IPS-18a (cell line): ENCODE results near the gene INTS6.

Experiments
- H3K27ac ChIP-seq: one replicate; pipeline ENCODE4 v1.5.1; 2013; ENCODE audit warnings: low read length
- H3K27me3 ChIP-seq: one replicate; pipeline ENCODE4 v1.6.1; 2013; ENCODE audit warnings: mild to moderate bottlenecking, low read length; ENCODE audit not compliant: control insufficient read depth, insufficient read depth
- H3K36me3 ChIP-seq: one replicate; pipeline ENCODE4 v1.6.1; 2013; ENCODE audit warnings: low read depth, low read length; ENCODE audit not compliant: control insufficient read depth
- H3K4me1 ChIP-seq: one replicate; pipeline ENCODE4 v1.6.1; 2013; ENCODE audit warnings: low read depth, low read length; ENCODE audit not compliant: control insufficient read depth
- H3K4me3 ChIP-seq: one replicate; pipeline ENCODE4 v1.5.1; 2013; ENCODE audit warnings: low read length
- H3K9ac ChIP-seq: one replicate; pipeline ENCODE4 v1.6.1; 2013; ENCODE audit warnings: mild to moderate bottlenecking, low read length, moderate library complexity
- H3K9me3 ChIP-seq: one replicate; pipeline ENCODE4 v1.6.1; 2013; ENCODE audit warnings: low read depth, low read length; ENCODE audit not compliant: control insufficient read depth

INTS6 gene, protein sequence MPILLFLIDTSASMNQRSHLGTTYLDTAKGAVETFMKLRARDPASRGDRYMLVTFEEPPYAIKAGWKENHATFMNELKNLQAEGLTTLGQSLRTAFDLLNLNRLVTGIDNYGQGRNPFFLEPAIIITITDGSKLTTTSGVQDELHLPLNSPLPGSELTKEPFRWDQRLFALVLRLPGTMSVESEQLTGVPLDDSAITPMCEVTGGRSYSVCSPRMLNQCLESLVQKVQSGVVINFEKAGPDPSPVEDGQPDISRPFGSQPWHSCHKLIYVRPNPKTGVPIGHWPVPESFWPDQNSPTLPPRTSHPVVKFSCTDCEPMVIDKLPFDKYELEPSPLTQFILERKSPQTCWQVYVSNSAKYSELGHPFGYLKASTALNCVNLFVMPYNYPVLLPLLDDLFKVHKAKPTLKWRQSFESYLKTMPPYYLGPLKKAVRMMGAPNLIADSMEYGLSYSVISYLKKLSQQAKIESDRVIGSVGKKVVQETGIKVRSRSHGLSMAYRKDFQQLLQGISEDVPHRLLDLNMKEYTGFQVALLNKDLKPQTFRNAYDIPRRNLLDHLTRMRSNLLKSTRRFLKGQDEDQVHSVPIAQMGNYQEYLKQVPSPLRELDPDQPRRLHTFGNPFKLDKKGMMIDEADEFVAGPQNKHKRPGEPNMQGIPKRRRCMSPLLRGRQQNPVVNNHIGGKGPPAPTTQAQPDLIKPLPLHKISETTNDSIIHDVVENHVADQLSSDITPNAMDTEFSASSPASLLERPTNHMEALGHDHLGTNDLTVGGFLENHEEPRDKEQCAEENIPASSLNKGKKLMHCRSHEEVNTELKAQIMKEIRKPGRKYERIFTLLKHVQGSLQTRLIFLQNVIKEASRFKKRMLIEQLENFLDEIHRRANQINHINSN

GRCh38 chr13:51452361-51453206 lies at the start of gene INTS6:
TSS of gene INTS6 (minus strand) at chr13:51453036. CDS start at chr13:51452525, 511 bp downstream.
- Histone ChIP-seq H3K36me3 (peaks cover 24% of the 10 kb centered on the region), H3K27ac (peak within 1 kb of the TSS; percentile 68), H3K9me3 (no peaks in the 10 kb centered on the region), H3K9ac (peak within 1 kb of the TSS; percentile 88), H3K4me3 (peak within 1 kb of the TSS; percentile 97), H3K4me1 (peaks cover 20% of the 10 kb centered on the region), H3K27me3 (no peaks in the 10 kb centered on the region)

GRCh38 chr13:51502153-51502651 lies 49.4 kb upstream of the INTS6 start:
- H3K9me3 ChIP-seq: no peaks in the 10 kb centered on the region
- no peak overlapping the region for H3K4me3 ChIP-seq
- no peak overlapping the region for H3K9ac ChIP-seq
- no peak overlapping the region for H3K27ac ChIP-seq
- H3K4me1 ChIP-seq: no peaks in the 10 kb centered on the region
- H3K27me3 ChIP-seq: no peaks in the 10 kb centered on the region
- H3K36me3 ChIP-seq: no peaks in the 10 kb centered on the region

GRCh38 chr13:51501592-51502152 lies 48.8 kb upstream of the INTS6 start:
- H3K4me3 ChIP-seq: no peak overlapping the region
- no peaks in the 10 kb centered on the region for H3K4me1 ChIP-seq
- no peak overlapping the region for H3K27ac ChIP-seq
- no peaks in the 10 kb centered on the region for H3K36me3 ChIP-seq
- H3K9ac ChIP-seq: no peak overlapping the region
- no peaks in the 10 kb centered on the region for H3K27me3 ChIP-seq
- H3K9me3 ChIP-seq: no peaks in the 10 kb centered on the region

DNA sequence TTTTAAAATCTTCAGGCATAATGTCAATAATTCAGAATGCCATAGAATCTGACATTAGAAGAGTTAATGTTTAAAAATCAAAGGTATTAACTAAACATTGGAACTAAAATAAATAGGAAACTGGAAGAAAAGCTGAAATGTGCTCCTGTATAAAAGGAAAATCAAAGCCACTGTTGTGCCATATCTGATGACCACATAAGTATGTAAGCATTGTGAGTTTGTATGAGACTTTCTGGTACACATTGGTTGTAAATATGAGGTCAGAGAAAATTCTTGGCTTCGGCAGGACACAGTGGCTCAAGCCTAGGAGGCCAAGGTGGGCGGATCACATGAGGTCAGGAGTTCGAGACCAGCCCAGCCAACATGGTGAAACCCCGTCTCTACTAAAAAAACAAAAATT lies 48.3 kb upstream of the INTS6 start:
- Histone ChIP-seq H3K27ac (no peak overlapping the region), H3K4me1 (no peaks in the 10 kb centered on the region), H3K4me3 (no peak overlapping the region), H3K9me3 (no peaks in the 10 kb centered on the region), H3K9ac (no peak overlapping the region), H3K27me3 (no peaks in the 10 kb centered on the region), H3K36me3 (no peaks in the 10 kb centered on the region)

DNA sequence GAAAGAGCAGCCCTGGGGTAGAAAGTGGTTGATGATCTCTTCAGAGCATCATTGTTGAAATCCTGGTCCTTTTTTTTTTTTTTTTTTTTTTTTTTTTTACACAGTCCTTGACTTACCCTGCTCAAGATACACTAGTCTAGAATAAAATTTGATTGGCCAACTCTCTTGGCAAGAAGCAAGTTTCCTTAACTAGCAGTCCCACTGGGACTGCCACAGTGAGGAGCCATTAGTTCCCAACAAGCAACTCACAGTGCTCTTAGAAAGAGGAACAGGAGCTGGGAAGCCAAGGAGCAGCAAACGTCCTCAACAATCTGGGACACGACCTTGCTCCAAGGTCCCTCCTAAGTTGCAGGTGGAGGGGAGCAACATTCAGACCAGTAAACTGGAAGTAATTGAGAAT lies 47.9 kb upstream of the INTS6 start:
- H3K27ac ChIP-seq: no peak overlapping the region
- H3K36me3 ChIP-seq: no peaks in the 10 kb centered on the region
- no peak overlapping the region for H3K4me3 ChIP-seq
- H3K4me1 ChIP-seq: no peaks in the 10 kb centered on the region
- H3K9me3 ChIP-seq: no peaks in the 10 kb centered on the region
- no peak overlapping the region for H3K9ac ChIP-seq
- no peaks in the 10 kb centered on the region for H3K27me3 ChIP-seq

GRCh38 chr13:51499841-51500240 lies 47.0 kb upstream of the INTS6 start:
- H3K36me3 ChIP-seq: no peaks in the 10 kb centered on the region
- no peak overlapping the region for H3K9ac ChIP-seq
- no peaks in the 10 kb centered on the region for H3K27me3 ChIP-seq
- no peaks in the 10 kb centered on the region for H3K4me1 ChIP-seq
- H3K4me3 ChIP-seq: no peak overlapping the region
- H3K9me3 ChIP-seq: no peaks in the 10 kb centered on the region
- H3K27ac ChIP-seq: no peak overlapping the region

GRCh38 chr13:51495316-51495715 lies 42.5 kb upstream of the INTS6 start:
- H3K36me3 ChIP-seq: no peaks in the 10 kb centered on the region
- H3K4me3 ChIP-seq: no peak overlapping the region
- H3K9me3 ChIP-seq: no peaks in the 10 kb centered on the region
- no peaks in the 10 kb centered on the region for H3K27me3 ChIP-seq
- H3K4me1 ChIP-seq: no peaks in the 10 kb centered on the region
- no peak overlapping the region for H3K9ac ChIP-seq
- H3K27ac ChIP-seq: no peak overlapping the region

- Histone ChIP-seq H3K36me3 (no peaks in the 10 kb centered on the region), H3K27ac (no peak overlapping the region)
These were observed 41.3 kb upstream of the INTS6 start for GRCh38 chr13:51494156-51494555.

DNA sequence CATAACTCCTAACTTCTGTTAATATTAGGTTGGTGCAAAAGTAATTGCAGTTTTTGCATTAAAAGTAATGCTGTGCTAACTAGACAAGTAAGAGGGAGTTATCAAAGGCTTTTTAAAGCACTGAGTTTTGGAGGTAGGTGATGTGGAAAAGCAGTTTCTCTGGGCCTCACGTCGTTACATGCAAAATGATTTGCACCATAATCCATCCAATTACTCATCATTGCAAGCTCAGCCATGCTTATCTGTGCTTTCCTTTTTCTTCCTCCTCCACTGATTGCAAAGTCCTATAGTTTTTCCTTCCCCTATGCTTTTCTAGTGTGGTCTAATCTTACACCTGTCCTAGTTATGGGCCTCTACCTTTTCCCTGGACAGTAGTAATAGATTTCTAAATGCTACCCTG lies 35.4 kb upstream of the INTS6 start:
- H3K4me3 ChIP-seq: no peak overlapping the region
- no peaks in the 10 kb centered on the region for H3K27me3 ChIP-seq
- no peaks in the 10 kb centered on the region for H3K9me3 ChIP-seq
- no peaks in the 10 kb centered on the region for H3K36me3 ChIP-seq
- H3K27ac ChIP-seq: no peak overlapping the region
- no peak overlapping the region for H3K9ac ChIP-seq
- H3K4me1 ChIP-seq: no peaks in the 10 kb centered on the region

More at GRCh38 chr13:51494156-51494555, 41.3 kb upstream of the INTS6 start:
- Histone ChIP-seq H3K9ac (no peak overlapping the region), H3K4me1 (no peaks in the 10 kb centered on the region), H3K9me3 (no peaks in the 10 kb centered on the region), H3K27me3 (no peaks in the 10 kb centered on the region), H3K4me3 (no peak overlapping the region)

GRCh38 chr13:51481656-51482055 lies 28.8 kb upstream of the INTS6 start:
- H3K27me3 ChIP-seq: no peaks in the 10 kb centered on the region
- H3K9me3 ChIP-seq: no peaks in the 10 kb centered on the region
- H3K9ac ChIP-seq: no peak overlapping the region
- no peaks in the 10 kb centered on the region for H3K4me1 ChIP-seq
- no peak overlapping the region for H3K4me3 ChIP-seq
- H3K36me3 ChIP-seq: no peaks in the 10 kb centered on the region
- H3K27ac ChIP-seq: no peak overlapping the region

GRCh38 chr13:51479199-51479523 lies 26.3 kb upstream of the INTS6 start:
- Histone ChIP-seq H3K27ac (no peak overlapping the region), H3K36me3 (no peaks in the 10 kb centered on the region), H3K9me3 (no peaks in the 10 kb centered on the region), H3K27me3 (no peaks in the 10 kb centered on the region), H3K4me3 (no peak overlapping the region), H3K4me1 (no peaks in the 10 kb centered on the region), H3K9ac (no peak overlapping the region)
